Measurements from ENCODE around the gene ROBO2.

DNA sequence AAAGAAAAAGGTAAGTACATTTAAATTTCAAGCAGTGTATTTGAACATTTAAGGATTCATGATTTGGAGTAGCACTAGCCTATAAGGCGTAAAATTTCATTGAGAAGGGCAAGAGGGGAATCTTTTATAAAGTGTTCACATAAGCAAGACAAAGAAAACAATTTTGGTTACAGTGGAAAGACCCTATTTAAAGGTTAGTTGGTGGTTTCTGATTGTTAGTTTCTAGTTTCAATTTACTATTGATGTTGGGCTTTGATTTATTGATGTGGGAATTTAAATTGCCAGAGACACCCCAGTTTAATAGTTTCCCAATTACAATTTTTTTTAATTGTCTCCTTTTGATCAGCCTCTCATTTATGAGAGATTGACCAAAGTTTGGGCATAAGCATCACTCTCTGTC lies 19.5 kb downstream of the ROBO2 start:
- TF ChIP-seq, protein P1, sequence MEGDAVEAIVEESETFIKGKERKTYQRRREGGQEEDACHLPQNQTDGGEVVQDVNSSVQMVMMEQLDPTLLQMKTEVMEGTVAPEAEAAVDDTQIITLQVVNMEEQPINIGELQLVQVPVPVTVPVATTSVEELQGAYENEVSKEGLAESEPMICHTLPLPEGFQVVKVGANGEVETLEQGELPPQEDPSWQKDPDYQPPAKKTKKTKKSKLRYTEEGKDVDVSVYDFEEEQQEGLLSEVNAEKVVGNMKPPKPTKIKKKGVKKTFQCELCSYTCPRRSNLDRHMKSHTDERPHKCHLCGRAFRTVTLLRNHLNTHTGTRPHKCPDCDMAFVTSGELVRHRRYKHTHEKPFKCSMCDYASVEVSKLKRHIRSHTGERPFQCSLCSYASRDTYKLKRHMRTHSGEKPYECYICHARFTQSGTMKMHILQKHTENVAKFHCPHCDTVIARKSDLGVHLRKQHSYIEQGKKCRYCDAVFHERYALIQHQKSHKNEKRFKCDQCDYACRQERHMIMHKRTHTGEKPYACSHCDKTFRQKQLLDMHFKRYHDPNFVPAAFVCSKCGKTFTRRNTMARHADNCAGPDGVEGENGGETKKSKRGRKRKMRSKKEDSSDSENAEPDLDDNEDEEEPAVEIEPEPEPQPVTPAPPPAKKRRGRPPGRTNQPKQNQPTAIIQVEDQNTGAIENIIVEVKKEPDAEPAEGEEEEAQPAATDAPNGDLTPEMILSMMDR (IDR thresholded peaks at IDR 0.05): no peak
- no peak for TF ChIP-seq POLR2A (IDR thresholded peaks at IDR 0.05)
- TF ChIP-seq EP300 (IDR thresholded peaks at IDR 0.05): no peak
- no peak for TF ChIP-seq POLR2AphosphoS5 (IDR thresholded peaks at IDR 0.05)
